IMR-90 (cell line): ENCODE data around the gene CWC22.

Source experiments
- CTCF ChIP-seq: conservative IDR thresholded peaks from 2 replicates; pipeline ENCODE4 v1.5.1; 2012; ENCODE audit warnings: mild to moderate bottlenecking, low read depth, low read length, improper control_type of control experiment
- POLR2A ChIP-seq: IDR thresholded peaks from 2 replicates; pipeline ENCODE4 v1.6.1; 2012; ENCODE audit warnings: mild to moderate bottlenecking, low read depth, low read length
- RAD21 ChIP-seq: IDR thresholded peaks from 2 replicates; pipeline ENCODE4 v1.6.1; 2012; ENCODE audit warnings: low read length, improper control_type of control experiment

GRCh38 chr2:179915395-179915992 lies 91.6 kb downstream of the CWC22 start:
- TF ChIP-seq RAD21 (no peak), CTCF (no peak), POLR2A (no peak)
